ENCODE data around the gene GMCL2.
A peak's percentile ranks its signal among the peaks of the same experiment; 100 is the strongest.

The GMCL2 gene

GRCh38 chr5:178152491-178153444, 34.4 kb downstream of the GMCL2 start:
- Histone ChIP-seq H3K27me3 (replicated peaks) (no peaks in the 10 kb centered on the region), H3K27ac (peak overlapping the region; percentile 76), H3K36me3 (replicated peaks) (peaks cover 29% of the 10 kb centered on the region), H3K4me3 (ENCODE audit: low read depth, low read length) (peak overlapping the region; percentile 80)
- in situ Hi-C loops (cut with HindIII; ENCODE audit: low pct_ligation_motif_present, low sequenced_read_pairs) = no loop called here
- no peak for TF ChIP-seq CTCF (IDR thresholded peaks at IDR 0.05; ENCODE audit: low read depth, low read length, missing control alignments)
- DNase-seq = no peak

GRCh38 chr5:178150977-178151734, 36.0 kb downstream of the GMCL2 start:
- in situ Hi-C loops (cut with HindIII; ENCODE audit: low pct_ligation_motif_present, low sequenced_read_pairs) = no loop called here
- no peak for DNase-seq
- H3K4me3 ChIP-seq (ENCODE audit: low read depth, low read length) = no peak overlapping the region
- H3K27me3 ChIP-seq (replicated peaks) = no peaks in the 10 kb centered on the region
- H3K36me3 ChIP-seq (replicated peaks) = peaks cover 45% of the 10 kb centered on the region
- H3K27ac ChIP-seq = no peak overlapping the region
- peak; percentile 27 for TF ChIP-seq CTCF (IDR thresholded peaks at IDR 0.05; ENCODE audit: low read depth, low read length, missing control alignments)

- TF ChIP-seq CTCF (IDR thresholded peaks at IDR 0.05; ENCODE audit: low read depth, low read length, missing control alignments) = no peak
- H3K27me3 ChIP-seq (replicated peaks) = no peaks in the 10 kb centered on the region
- no peak for DNase-seq
- in situ Hi-C loops (cut with HindIII; ENCODE audit: low pct_ligation_motif_present, low sequenced_read_pairs) = no loop called here
- H3K27ac ChIP-seq = no peak overlapping the region
- H3K4me3 ChIP-seq (ENCODE audit: low read depth, low read length) = no peak overlapping the region
- H3K36me3 ChIP-seq (replicated peaks) = peaks cover 52% of the 10 kb centered on the region
Measured at GRCh38 chr5:178149199-178149932, 37.8 kb downstream of the GMCL2 start.

- no peak for DNase-seq
- in situ Hi-C loops (cut with HindIII; ENCODE audit: low pct_ligation_motif_present, low sequenced_read_pairs) = no loop called here
Measured at GRCh38 chr5:178147406-178147805, 39.8 kb downstream of the GMCL2 start.

More at GRCh38 chr5:178147406-178147805, 39.8 kb downstream of the GMCL2 start:
- Histone ChIP-seq H3K27ac (no peak overlapping the region), H3K27me3 (replicated peaks) (no peaks in the 10 kb centered on the region), H3K36me3 (replicated peaks) (peaks cover 62% of the 10 kb centered on the region), H3K4me3 (ENCODE audit: low read depth, low read length) (no peak overlapping the region)
- TF ChIP-seq CTCF (IDR thresholded peaks at IDR 0.05; ENCODE audit: low read depth, low read length, missing control alignments) = no peak

All from brain microvascular endothelial cell (primary cell).